CD14-positive monocyte (primary cell): Measurements from ENCODE around the gene CDH23. TPM values are rescaled to one million over a fixed set of nuclear protein-coding genes. Genes with fewer than 3 reads are reported as not detected.

Experiments used
- DNase-seq, 3 donors: peaks; one replicate each; pipeline ENCODE4 v3.0.0-alpha.2; 2011 to 2022
- H2AFZ ChIP-seq: 2 replicates; pipeline ENCODE4 v1.6.0; 2012; ENCODE audit warnings: mild to moderate bottlenecking, low read depth, low read length, inconsistent platforms; ENCODE audit not compliant: insufficient read depth, poor library complexity, severe bottlenecking
- H3K27ac ChIP-seq, 2 donors: 1 replicate in 1 of 2; 2 replicates in 1 of 2; pipeline ENCODE4 v1.5.1; 2012 to 2013; ENCODE audit warnings: low read length in 2 of 2, control low read depth in 1 of 2, inconsistent platforms in 1 of 2, low read depth in 1 of 2, mild to moderate bottlenecking in 1 of 2
- H3K27me3 ChIP-seq, 2 donors: one replicate each; pipeline versions ENCODE4 v1.6.0 to v1.6.1; 2011 to 2013; ENCODE audit warnings: low read length in 2 of 2; ENCODE audit not compliant: control insufficient read depth in 2 of 2, insufficient read depth in 2 of 2
- H3K36me3 ChIP-seq, 2 donors: replicated peaks in 1 of 2; 1 replicate in 1 of 2; 2 replicates in 1 of 2; pipeline versions ENCODE4 v1.5.1 to v1.6.1; 2012 to 2013; ENCODE audit warnings: low read length in 2 of 2, control low read depth in 1 of 2, inconsistent platforms in 1 of 2, mild to moderate bottlenecking in 1 of 2; ENCODE audit not compliant: insufficient read depth in 2 of 2, control insufficient read depth in 1 of 2
- H3K4me1 ChIP-seq, 2 donors: 1 replicate in 1 of 2; 2 replicates in 1 of 2; pipeline versions ENCODE4 v1.5.1 to v1.6.1; 2012 to 2013; ENCODE audit warnings: low read length in 2 of 2, control low read depth in 1 of 2, inconsistent platforms in 1 of 2, mild to moderate bottlenecking in 1 of 2, moderate library complexity in 1 of 2; ENCODE audit not compliant: insufficient read depth in 2 of 2, control insufficient read depth in 1 of 2
- H3K4me2 ChIP-seq: replicated peaks from 2 replicates; pipeline ENCODE3; 2012; ENCODE audit warnings: low read length, moderate library complexity, mild to moderate bottlenecking; ENCODE audit not compliant: poor library complexity, severe bottlenecking; ENCODE audit errors: extremely low read depth
- H3K4me3 ChIP-seq, 3 experiments: fragments of 200-600 bp in 1 of 3; sonication (generic) in 1 of 3; replicated peaks in 1 of 3; 1 replicate in 2 of 3; 2 replicates in 1 of 3; pipeline ENCODE4 v1.5.1; 2011 to 2013; ENCODE audit warnings: low read length in 3 of 3, mild to moderate bottlenecking in 3 of 3, control low read depth in 2 of 3, low read depth in 2 of 3, inconsistent platforms in 1 of 3, moderate library complexity in 1 of 3
- H3K79me2 ChIP-seq: 2 replicates; pipeline ENCODE4 v1.6.0; 2012; ENCODE audit warnings: mild to moderate bottlenecking, control low read depth, inconsistent platforms, low read length, moderate library complexity; ENCODE audit not compliant: insufficient read depth
- H3K9ac ChIP-seq: 2 replicates; pipeline ENCODE4 v1.6.0; 2017; ENCODE audit warnings: low read length, mild to moderate bottlenecking; ENCODE audit not compliant: insufficient read depth, poor library complexity, severe bottlenecking
- H3K9me3 ChIP-seq, 2 donors: replicated peaks in 1 of 2; 1 replicate in 1 of 2; 2 replicates in 1 of 2; pipeline versions ENCODE4 v1.5.1 to v1.6.1; 2012 to 2013; ENCODE audit warnings: low read length in 2 of 2, control low read depth in 1 of 2; ENCODE audit not compliant: control insufficient read depth in 1 of 2, insufficient read depth in 1 of 2
- H4K20me1 ChIP-seq: 2 replicates; pipeline ENCODE4 v1.6.0; 2012; ENCODE audit warnings: mild to moderate bottlenecking, low read length, control low read depth, moderate library complexity; ENCODE audit not compliant: insufficient read depth
- H3K27ac Mint-ChIP-seq, 7 donors: one replicate each; pipeline ENCODE4 v1.8.0; 2020; ENCODE audit warnings: mild to moderate bottlenecking in 7 of 7, mixed read lengths in 7 of 7, moderate library complexity in 6 of 7, inconsistent platforms in 2 of 7
- H3K27me3 Mint-ChIP-seq, 3 donors: one replicate each; pipeline ENCODE4 v1.8.0; 2021 to 2022; ENCODE audit warnings: low read depth in 3 of 3, mild to moderate bottlenecking in 3 of 3, mixed read lengths in 3 of 3, moderate library complexity in 3 of 3, inconsistent platforms in 1 of 3
- H3K36me3 Mint-ChIP-seq, 2 donors: one replicate each; pipeline ENCODE4 v1.8.0; 2020; ENCODE audit warnings: mixed read lengths in 2 of 2, inconsistent platforms in 1 of 2, mild to moderate bottlenecking in 1 of 2
- H3K4me1 Mint-ChIP-seq: one replicate; pipeline ENCODE4 v1.8.0; 2020; ENCODE audit warnings: mild to moderate bottlenecking, mixed read lengths
- H3K4me3 Mint-ChIP-seq, 2 donors: one replicate each; pipeline ENCODE4 v1.8.0; 2020; ENCODE audit warnings: mild to moderate bottlenecking in 2 of 2, mixed read lengths in 2 of 2, moderate library complexity in 1 of 2
- H3K9me3 Mint-ChIP-seq, 7 donors: one replicate each; pipeline ENCODE4 v1.8.0; 2020 to 2022; ENCODE audit warnings: mixed read lengths in 7 of 7, mild to moderate bottlenecking in 6 of 7, moderate library complexity in 6 of 7, inconsistent platforms in 2 of 7
- CTCF ChIP-seq: fragments of 200-600 bp; IDR thresholded peaks from one replicate; pipeline ENCODE4 v1.8.0; 2022; ENCODE audit warnings: antibody characterized with exemption, mild to moderate bottlenecking
- WGBS: methylation state at CpG from one replicate; pipeline ENCODE4 v1.1.5; 2013; ENCODE audit warnings: missing lambda C conversion rate; ENCODE audit not compliant: insufficient coverage; 5-methylcytosine and 5-hydroxymethylcytosine counted together
- intact Hi-C, 2 donors: fragments of 100-400 bp; cut with micrococcal nuclease; formaldehyde crosslinking; loops; one replicate each; pipeline versions ENCODE4 v1.15.0 to v1.15.1; 2023
- polyA plus RNA-seq, 3 donors: library from polyadenylated mRNA; depleted of rRNA in 1 of 3; unstranded in 2 of 3; stranded (reverse) in 1 of 3; fragments of 300-500 nt in 2 of 3; fragments of >200 nt in 1 of 3; fragmentation: Illumina TruSeq in 2 of 3; gene quantifications; 1 replicate in 2 of 3; 2 replicates in 1 of 3; pipeline ENCODE4 v1.2.3, GENCODE V29; 2012 to 2021

CDH23 gene
- polyA plus RNA-seq, 3 donors: 8.2 to 36.2 (median 10.5) TPM

- H3K4me3 Mint-ChIP-seq: no peak overlapping the region
- Histone ChIP-seq H3K4me1 (peaks cover 58 to 62% of the 10 kb centered on the region in 2 donors), H3K36me3 (no peaks in the 10 kb centered on the region), H3K4me3 (no peak overlapping the region), H3K9ac (no peak overlapping the region), H3K9me3 (no peaks in the 10 kb centered on the region), H3K4me2 (no peak overlapping the region), H3K27me3 (no peaks in the 10 kb centered on the region), H3K27ac (peak overlapping the region in 1 of 2 donors; percentile 63), H3K79me2 (peaks cover 1% of the 10 kb centered on the region), H2AFZ (no peak overlapping the region), H4K20me1 (no peaks in the 10 kb centered on the region)
- WGBS: no CpG with 5 or more reads among the region's 2 CpGs
- peaks cover 0 to 2% (median 0%) of the 10 kb centered on the region in 7 donors for H3K9me3 Mint-ChIP-seq
- DNase-seq: no peak
- H3K27me3 Mint-ChIP-seq: peaks cover 0 to 2% (median 2%) of the 10 kb centered on the region in 3 donors
- no peaks in the 10 kb centered on the region for H3K36me3 Mint-ChIP-seq
- no peak for TF ChIP-seq CTCF
- peaks cover 40% of the 10 kb centered on the region for H3K4me1 Mint-ChIP-seq
- peak overlapping the region in 4 of 7 donors; percentile 72 to 93 (median 78) for H3K27ac Mint-ChIP-seq
- intact Hi-C loops: loop anchor here (5.0 to 10.0 kb wide), 2 partner anchors 223 to 310 kb away; no protein-coding TSS in a partner anchor
Observed at GRCh38 chr10:71382028-71382427, 14.7 kb upstream of the CDH23 start.

GRCh38 chr10:71382757-71383156, 14.0 kb upstream of the CDH23 start:
- H3K9ac ChIP-seq: peak overlapping the region; percentile 29

More at GRCh38 chr10:71382757-71383156, 14.0 kb upstream of the CDH23 start:
- Histone ChIP-seq H3K36me3 (no peaks in the 10 kb centered on the region), H3K9me3 (no peaks in the 10 kb centered on the region), H3K4me2 (no peak overlapping the region), H3K4me3 (no peak overlapping the region), H2AFZ (no peak overlapping the region), H3K27ac (peak overlapping the region; percentile 34 to 63), H3K79me2 (no peaks in the 10 kb centered on the region), H4K20me1 (no peaks in the 10 kb centered on the region), H3K4me1 (peaks cover 51 to 54% of the 10 kb centered on the region in 2 donors), H3K27me3 (no peaks in the 10 kb centered on the region)
- no peaks in the 10 kb centered on the region for H3K36me3 Mint-ChIP-seq
- no peaks in the 10 kb centered on the region for H3K9me3 Mint-ChIP-seq
- peaks cover 36% of the 10 kb centered on the region for H3K4me1 Mint-ChIP-seq
- H3K27me3 Mint-ChIP-seq: peaks cover 0 to 2% (median 2%) of the 10 kb centered on the region in 3 donors
- peak overlapping the region; percentile 72 to 93 (median 89) for H3K27ac Mint-ChIP-seq
- no peak for TF ChIP-seq CTCF
- H3K4me3 Mint-ChIP-seq: no peak overlapping the region
- no CpG with 5 or more reads among the region's 1 CpG for WGBS
- peak; percentile 37 to 63 (median 61) for DNase-seq
- intact Hi-C loops: loop anchor here (5.0 to 10.0 kb wide), 2 partner anchors 222 to 310 kb away; no protein-coding TSS in a partner anchor
